IMR-90 (cell line): ENCODE results near the gene SFR1. TPM values are rescaled to one million over a fixed set of nuclear protein-coding genes. Genes with fewer than 3 reads are reported as not detected.

Source experiments
- ATAC-seq: fragments of 200-7000 bp; cut with Tn5 transposase; 2 replicates; pipeline ENCODE4 v1.9.1; 2020; ENCODE audit warnings: low read depth, mild to moderate bottlenecking, moderate library complexity
- BruUV-seq: library from RNA; stranded (reverse); fragments of 400-500 nt; replicated peaks from 2 replicates; lab custom pipeline; 2021; lab: Mats Ljungman, UMichigan
- CTCF ChIA-PET: fragments of 300-600 bp; formaldehyde crosslinking; extraction: SDS; loops from one replicate; lab custom pipeline; 2021; ENCODE audit warnings: antibody characterized with exemption; lab: Yijun Ruan, JAX
- POLR2A ChIA-PET: fragments of 300-600 bp; sonication (Branson Sonifier 250); formaldehyde crosslinking; loops from one replicate; lab custom pipeline; 2022; ENCODE audit warnings: antibody characterized with exemption; ENCODE audit not compliant: unreplicated experiment; lab: Charles Lee
- DNase-seq: peaks from one replicate; pipeline ENCODE4 v3.0.0; 2013
- H2AFZ ChIP-seq: replicated peaks from 2 replicates; pipeline ENCODE3; 2013; ENCODE audit warnings: low read length, mild to moderate bottlenecking; ENCODE audit not compliant: poor library complexity
- H2AK5ac ChIP-seq: 2 replicates; pipeline ENCODE4 v1.6.1; 2013; ENCODE audit warnings: low read depth, low read length, inconsistent platforms
- H2AK9ac ChIP-seq: replicated peaks from 2 replicates; pipeline ENCODE3; 2013; ENCODE audit warnings: mild to moderate bottlenecking, low read depth, low read length, moderate library complexity; ENCODE audit not compliant: poor library complexity
- H2BK120ac ChIP-seq: 2 replicates; pipeline ENCODE4 v1.6.1; 2013; ENCODE audit warnings: low read depth, low read length, inconsistent platforms
- H2BK15ac ChIP-seq: 3 replicates; pipeline ENCODE4 v1.6.1; 2013; ENCODE audit warnings: low read depth, low read length, inconsistent platforms
- H2BK20ac ChIP-seq: 2 replicates; pipeline ENCODE4 v1.6.1; 2013; ENCODE audit warnings: low read depth, mild to moderate bottlenecking, inconsistent platforms, low read length, moderate library complexity
- H2BK5ac ChIP-seq: 2 replicates; pipeline ENCODE4 v1.6.1; 2013; ENCODE audit warnings: mild to moderate bottlenecking, low read depth, low read length, inconsistent platforms; ENCODE audit not compliant: poor library complexity, severe bottlenecking
- H3K14ac ChIP-seq: replicated peaks from 2 replicates; pipeline ENCODE4 v1.6.1; 2013; ENCODE audit warnings: low read depth, low read length, inconsistent platforms
- H3K18ac ChIP-seq: 2 replicates; pipeline ENCODE4 v1.6.1; 2013; ENCODE audit warnings: low read depth, low read length, control low read depth
- H3K23ac ChIP-seq: 2 replicates; pipeline ENCODE4 v1.6.1; 2013; ENCODE audit warnings: low read depth, low read length, inconsistent platforms
- H3K27ac ChIP-seq: 2 replicates; pipeline ENCODE4 v1.5.1; 2013; ENCODE audit warnings: mild to moderate bottlenecking, control low read depth, low read length; ENCODE audit not compliant: insufficient read depth
- H3K27me3 ChIP-seq: 2 replicates; pipeline ENCODE4 v1.6.1; 2013; ENCODE audit warnings: low read length; ENCODE audit not compliant: control insufficient read depth, insufficient read depth
- H3K36me3 ChIP-seq: 2 replicates; pipeline ENCODE4 v1.6.1; 2013; ENCODE audit warnings: low read length, mixed read lengths; ENCODE audit not compliant: control insufficient read depth, insufficient read depth
- H3K4ac ChIP-seq: 2 replicates; pipeline ENCODE4 v1.6.1; 2013; ENCODE audit warnings: low read depth, low read length, inconsistent platforms
- H3K4me1 ChIP-seq: 2 replicates; pipeline ENCODE4 v1.6.1; 2013; ENCODE audit warnings: low read length, mixed read lengths; ENCODE audit not compliant: control insufficient read depth, insufficient read depth
- H3K4me2 ChIP-seq: 2 replicates; pipeline ENCODE4 v1.6.1; 2013; ENCODE audit warnings: low read depth, mild to moderate bottlenecking, control low read depth, low read length, moderate library complexity
- H3K4me3 ChIP-seq: 2 replicates; pipeline ENCODE4 v1.5.1; 2013; ENCODE audit warnings: low read depth, mild to moderate bottlenecking, control low read depth, low read length, moderate library complexity; ENCODE audit not compliant: insufficient read depth
- H3K56ac ChIP-seq: 2 replicates; pipeline ENCODE4 v1.6.1; 2013; ENCODE audit warnings: low read length, inconsistent platforms; ENCODE audit not compliant: insufficient read depth; ENCODE audit errors: extremely low read depth
- H3K79me1 ChIP-seq, 2 experiments: 2 replicates each; pipeline ENCODE4 v1.6.1; 2013; ENCODE audit warnings: low read length in 2 of 2, inconsistent platforms in 1 of 2, low read depth in 1 of 2
- H3K9ac ChIP-seq: 2 replicates; pipeline ENCODE4 v1.6.1; 2013; ENCODE audit warnings: low read depth, low read length, control low read depth
- H3K9me1 ChIP-seq: 2 replicates; pipeline ENCODE4 v1.6.1; 2013; ENCODE audit warnings: low read length, inconsistent platforms; ENCODE audit not compliant: insufficient read depth
- H3K9me3 ChIP-seq: 2 replicates; pipeline ENCODE4 v1.6.1; 2013; ENCODE audit warnings: low read length; ENCODE audit not compliant: control insufficient read depth, insufficient read depth
- H4K20me1 ChIP-seq: 2 replicates; pipeline ENCODE4 v1.6.1; 2013; ENCODE audit warnings: low read length, inconsistent platforms; ENCODE audit not compliant: insufficient read depth
- H4K5ac ChIP-seq: 2 replicates; pipeline ENCODE4 v1.6.1; 2013; ENCODE audit warnings: mild to moderate bottlenecking, low read depth, low read length, control low read depth
- H4K8ac ChIP-seq, 2 experiments: 2 replicates each; pipeline ENCODE4 v1.6.1; 2013; ENCODE audit warnings: low read depth in 2 of 2, low read length in 2 of 2, control low read depth in 1 of 2, inconsistent platforms in 1 of 2
- H4K91ac ChIP-seq: 2 replicates; pipeline ENCODE4 v1.6.1; 2013; ENCODE audit warnings: low read depth, low read length, inconsistent platforms; ENCODE audit not compliant: insufficient read depth
- BHLHE40 ChIP-seq: fragments of 150-350 bp; IDR thresholded peaks from 2 replicates; pipeline ENCODE4 v1.6.1; 2016; ENCODE audit warnings: mild to moderate bottlenecking, low read depth, low read length
- CEBPB ChIP-seq: IDR thresholded peaks from 2 replicates; pipeline ENCODE4 v1.6.1; 2012; ENCODE audit warnings: low read depth, low read length, improper control_type of control experiment
- CHD1 ChIP-seq: IDR thresholded peaks from 2 replicates; pipeline ENCODE4 v1.6.1; 2012; ENCODE audit warnings: low read depth, low read length, improper control_type of control experiment
- CTCF ChIP-seq: conservative IDR thresholded peaks from 2 replicates; pipeline ENCODE4 v1.5.1; 2012; ENCODE audit warnings: mild to moderate bottlenecking, low read depth, low read length, improper control_type of control experiment
- ELK1 ChIP-seq: fragments of 150-350 bp; IDR thresholded peaks from 2 replicates; pipeline ENCODE4 v1.6.1; 2016; ENCODE audit warnings: low read depth, mild to moderate bottlenecking, low read length, moderate library complexity, borderline replicate concordance
- FOS ChIP-seq: fragments of 150-350 bp; IDR thresholded peaks from 2 replicates; pipeline ENCODE4 v1.6.1; 2016; ENCODE audit warnings: low read depth, low read length
- MAFK ChIP-seq: IDR thresholded peaks from 2 replicates; pipeline ENCODE4 v1.6.1; 2012; ENCODE audit warnings: low read depth, low read length, improper control_type of control experiment
- MAZ ChIP-seq: IDR thresholded peaks from 2 replicates; pipeline ENCODE4 v1.6.1; 2012; ENCODE audit warnings: low read depth, mild to moderate bottlenecking, low read length, improper control_type of control experiment, moderate library complexity, borderline replicate concordance
- MXI1 ChIP-seq: IDR thresholded peaks from 2 replicates; pipeline ENCODE4 v1.6.1; 2012; ENCODE audit warnings: low read depth, mild to moderate bottlenecking, low read length, moderate library complexity, borderline replicate concordance
- NFE2L2 ChIP-seq: fragments of 150-350 bp; IDR thresholded peaks from 2 replicates; pipeline ENCODE4 v1.6.1; 2016; ENCODE audit warnings: low read depth, mild to moderate bottlenecking, low read length
- POLR2A ChIP-seq: IDR thresholded peaks from 2 replicates; pipeline ENCODE4 v1.6.1; 2012; ENCODE audit warnings: mild to moderate bottlenecking, low read depth, low read length
- RAD21 ChIP-seq: IDR thresholded peaks from 2 replicates; pipeline ENCODE4 v1.6.1; 2012; ENCODE audit warnings: low read length, improper control_type of control experiment
- RCOR1 ChIP-seq: IDR thresholded peaks from 2 replicates; pipeline ENCODE4 v1.6.1; 2012; ENCODE audit warnings: mild to moderate bottlenecking, low read length, improper control_type of control experiment; ENCODE audit not compliant: insufficient replicate concordance
- RFX5 ChIP-seq: IDR thresholded peaks from 2 replicates; pipeline ENCODE4 v1.8.0; 2012; ENCODE audit warnings: low read depth, mild to moderate bottlenecking, low read length, moderate library complexity
- SMC3 ChIP-seq: fragments of 150-350 bp; IDR thresholded peaks from 2 replicates; pipeline ENCODE4 v1.6.1; 2016; ENCODE audit warnings: low read depth, mild to moderate bottlenecking, antibody characterized with exemption, low read length, moderate library complexity
- USF2 ChIP-seq: fragments of 150-350 bp; IDR thresholded peaks from 2 replicates; pipeline ENCODE4 v1.6.1; 2017; ENCODE audit warnings: mild to moderate bottlenecking, antibody characterized with exemption, low read length, low read depth
- WGBS, 2 experiments: methylation state at CpG; one replicate each; pipeline versions ENCODE4 v1.1.5 to v1.1.7; 2013; ENCODE audit warnings: missing lambda C conversion rate in 2 of 2; ENCODE audit not compliant: insufficient read length in 1 of 2; ENCODE audit errors: extremely low coverage in 2 of 2; 5-methylcytosine and 5-hydroxymethylcytosine counted together
- dilution Hi-C: fragments of 300-500 bp; cut with HindIII; formaldehyde crosslinking; loops from one replicate; pipeline ENCODE4 v1.14.3; 2018; ENCODE audit warnings: low sequenced_read_pairs; ENCODE audit not compliant: unreplicated experiment
- in situ Hi-C: fragments of 300-500 bp; cut with MboI; formaldehyde crosslinking; loops from 3 replicates; pipeline ENCODE4 v1.14.3; 2019; ENCODE audit warnings: low sequenced_read_pairs, inconsistent platforms, mixed read lengths
- intact Hi-C: fragments of 100-400 bp; cut with micrococcal nuclease; formaldehyde crosslinking; loops from 2 replicates; pipeline ENCODE4 v1.10.0; 2022
- polyA plus RNA-seq, 3 experiments: library from polyadenylated mRNA; depleted of rRNA; stranded (reverse); fragments of >200 nt; gene quantifications; 2 replicates each; pipeline ENCODE4 v1.2.3, GENCODE V29; 2012; ENCODE audit warnings: low replicate concordance in 1 of 3
- total RNA-seq: library from RNA; depleted of rRNA; stranded (reverse); fragments of >200 nt; gene quantifications from 2 replicates; pipeline ENCODE4 v1.2.3, GENCODE V29; 2012

The SFR1 gene
- total and polyA plus RNA-seq, 2 of the 4 experiments (the other 2 are of a cell fraction) = 1.6 to 2.3 TPM

GRCh38 chr10:104096692-104097091, 25.3 kb upstream of the SFR1 start:
- Histone ChIP-seq H2AK5ac (no peak overlapping the region), H4K5ac (no peak overlapping the region), H3K9me1 (peaks cover 3% of the 10 kb centered on the region; the same call in 1 of the 2 replicates), H3K4ac (no peak overlapping the region), H3K4me1 (peaks cover 2% of the 10 kb centered on the region; the same call in 1 of the 2 replicates), H3K9me3 (0 out of 2 replicates have a peak, but pooled peaks cover 1% of the 10 kb centered on the region), H4K20me1 (no peaks in the 10 kb centered on the region), H2BK15ac (no peak overlapping the region; the same call in 2 of the 3 replicates), H2AFZ (no peak overlapping the region), H2BK120ac (no peak overlapping the region), H4K8ac (no peak overlapping the region), H2BK20ac (no peak overlapping the region), H3K23ac (no peak overlapping the region), H3K4me3 (no peak overlapping the region), H3K9ac (no peak overlapping the region), H3K4me2 (no peak overlapping the region), H3K79me1 (no peaks in the 10 kb centered on the region), H3K27me3 (no peaks in the 10 kb centered on the region), H4K91ac (no peak overlapping the region), H3K27ac (no peak overlapping the region), H2AK9ac (no peak overlapping the region), H3K18ac (no peak overlapping the region), H3K36me3 (no peaks in the 10 kb centered on the region), H2BK5ac (no peak overlapping the region), H3K14ac (no peak overlapping the region), H3K56ac (no peak overlapping the region)
- no peak for TF ChIP-seq MAZ
- no peak for TF ChIP-seq CEBPB
- TF ChIP-seq CTCF = no peak
- no peak for TF ChIP-seq RFX5
- no peak for TF ChIP-seq POLR2A
- no peak for TF ChIP-seq USF2
- TF ChIP-seq FOS = no peak
- TF ChIP-seq ELK1 = no peak
- no peak for TF ChIP-seq NFE2L2
- no peak for TF ChIP-seq BHLHE40
- TF ChIP-seq SMC3 = no peak
- no peak for TF ChIP-seq MAFK
- TF ChIP-seq MXI1 = no peak
- TF ChIP-seq RAD21 = no peak
- TF ChIP-seq CHD1 = no peak
- no peak for TF ChIP-seq RCOR1
- intact Hi-C loops (no loop called here), dilution Hi-C loops (no loop called here), in situ Hi-C loops (no loop called here)
- CTCF ChIA-PET = no interaction called here
- ATAC-seq (no peak), DNase-seq (no peak)
- POLR2A ChIA-PET = no interaction called here
- BruUV-seq = no TSS peak
- no CpG with 5 or more reads among the region's 2 CpGs for WGBS, 2 experiments
